ENCODE results near the gene FBXO17. TPM values are rescaled to one million over a fixed set of nuclear protein-coding genes. Genes with fewer than 3 reads are reported as not detected.
"Not testable (repeated sequence)": the region's sequence is repeated elsewhere in the genome, so short reads cannot be mapped to it uniquely, and the experiment has no call there.

FBXO17 gene
- total and polyA plus RNA-seq, 2 donors (not counting 1 experiment from before 2014, with no cell fraction given) = not detected

- no peaks in the 10 kb centered on the region for H3K9me3 Mint-ChIP-seq (ENCODE audit: insufficient read depth)
These were observed 33.6 kb downstream of the FBXO17 start for GRCh38 chr19:38941979-38942378.

GRCh38 chr19:38941466-38941865, 34.1 kb downstream of the FBXO17 start:
- H2AFZ ChIP-seq (ENCODE audit: insufficient read depth, low read depth, low read length, poor library complexity, severe bottlenecking); H3K27ac ChIP-seq (ENCODE audit: low read length in 2 of 2); H3K27me3 Mint-ChIP-seq; CTCF ChIA-PET; ATAC-seq (ENCODE audit: low read depth); H3K27ac Mint-ChIP-seq; intact Hi-C loops (cut with micrococcal nuclease); H3K9me3 Mint-ChIP-seq (ENCODE audit: insufficient read depth); H3K4me3 Mint-ChIP-seq; H3K79me2 ChIP-seq (ENCODE audit: control insufficient read depth, insufficient read depth, low read length); POLR2A ChIA-PET; H3K36me3 ChIP-seq (replicated peaks in 1 of 2; ENCODE audit: control extremely low read depth in 1 of 2, control insufficient read depth in 1 of 2, extremely low read depth in 1 of 2, insufficient read depth in 2 of 2, low read length in 1 of 2); H3K4me3 ChIP-seq (ENCODE audit: control extremely low read depth in 1 of 5, extremely low read depth in 1 of 5, insufficient read depth in 1 of 5, low read depth in 2 of 5, low read length in 4 of 5); H3K9me3 ChIP-seq (ENCODE audit: control extremely low read depth in 1 of 3, control insufficient read depth in 2 of 3, insufficient read depth in 1 of 3, low read length in 2 of 3); H3K9ac ChIP-seq (ENCODE audit: low read length); H4K20me1 ChIP-seq (ENCODE audit: control insufficient read depth, insufficient read depth, low read length, poor library complexity, severe bottlenecking); H3K4me2 ChIP-seq (replicated peaks; ENCODE audit: low read depth, low read length, poor library complexity, severe bottlenecking); H3K4me1 ChIP-seq (ENCODE audit: control insufficient read depth in 2 of 2, insufficient read depth in 2 of 2, low read length in 2 of 2); H3K4me1 Mint-ChIP-seq; DNase-seq; H3K27me3 ChIP-seq (replicated peaks in 1 of 4; ENCODE audit: control extremely low read depth in 1 of 4, control insufficient read depth in 3 of 4, insufficient read depth in 4 of 4, low read length in 3 of 4): not testable (repeated sequence)
- WGBS (ENCODE audit: insufficient coverage) = 67% methylated on average over 1 of the region's 5 CpGs

More at GRCh38 chr19:38941979-38942378, 33.6 kb downstream of the FBXO17 start:
- H3K4me3 Mint-ChIP-seq = no peak overlapping the region
- Histone ChIP-seq H2AFZ (ENCODE audit: insufficient read depth, low read depth, low read length, poor library complexity, severe bottlenecking) (no peak overlapping the region), H3K9ac (ENCODE audit: low read length) (no peak overlapping the region), H3K9me3 (ENCODE audit: control extremely low read depth in 1 of 3, control insufficient read depth in 2 of 3, insufficient read depth in 1 of 3, low read length in 2 of 3) (peaks cover 0 to 10% (median 0%) of the 10 kb centered on the region in 3 donors), H3K4me3 (ENCODE audit: control extremely low read depth in 1 of 5, extremely low read depth in 1 of 5, insufficient read depth in 1 of 5, low read depth in 2 of 5, low read length in 4 of 5) (no peak overlapping the region), H3K4me1 (ENCODE audit: control insufficient read depth in 2 of 2, insufficient read depth in 2 of 2, low read length in 2 of 2) (no peaks in the 10 kb centered on the region), H3K36me3 (replicated peaks in 1 of 2; ENCODE audit: control extremely low read depth in 1 of 2, control insufficient read depth in 1 of 2, extremely low read depth in 1 of 2, insufficient read depth in 2 of 2, low read length in 1 of 2) (no peaks in the 10 kb centered on the region), H3K27me3 (replicated peaks in 1 of 4; ENCODE audit: control extremely low read depth in 1 of 4, control insufficient read depth in 3 of 4, insufficient read depth in 4 of 4, low read length in 3 of 4) (no peaks in the 10 kb centered on the region), H3K27ac (ENCODE audit: low read length in 2 of 2) (no peak overlapping the region), H4K20me1 (ENCODE audit: control insufficient read depth, insufficient read depth, low read length, poor library complexity, severe bottlenecking) (no peaks in the 10 kb centered on the region), H3K79me2 (ENCODE audit: control insufficient read depth, insufficient read depth, low read length) (no peaks in the 10 kb centered on the region), H3K4me2 (replicated peaks; ENCODE audit: low read depth, low read length, poor library complexity, severe bottlenecking) (no peak overlapping the region)
- H3K4me1 Mint-ChIP-seq = no peaks in the 10 kb centered on the region
- intact Hi-C loops (cut with micrococcal nuclease) = no loop called here
- CTCF ChIA-PET = no interaction called here
- POLR2A ChIA-PET = no interaction called here
- peaks cover 8% of the 10 kb centered on the region for H3K27me3 Mint-ChIP-seq
- ATAC-seq (ENCODE audit: low read depth) (no peak), DNase-seq (no peak)
- no peak for TF ChIP-seq EZH2 (IDR thresholded peaks at IDR 0.05; ENCODE audit: borderline replicate concordance, insufficient read depth, low read depth, low read length, poor library complexity, severe bottlenecking)
- TF ChIP-seq, protein P1, sequence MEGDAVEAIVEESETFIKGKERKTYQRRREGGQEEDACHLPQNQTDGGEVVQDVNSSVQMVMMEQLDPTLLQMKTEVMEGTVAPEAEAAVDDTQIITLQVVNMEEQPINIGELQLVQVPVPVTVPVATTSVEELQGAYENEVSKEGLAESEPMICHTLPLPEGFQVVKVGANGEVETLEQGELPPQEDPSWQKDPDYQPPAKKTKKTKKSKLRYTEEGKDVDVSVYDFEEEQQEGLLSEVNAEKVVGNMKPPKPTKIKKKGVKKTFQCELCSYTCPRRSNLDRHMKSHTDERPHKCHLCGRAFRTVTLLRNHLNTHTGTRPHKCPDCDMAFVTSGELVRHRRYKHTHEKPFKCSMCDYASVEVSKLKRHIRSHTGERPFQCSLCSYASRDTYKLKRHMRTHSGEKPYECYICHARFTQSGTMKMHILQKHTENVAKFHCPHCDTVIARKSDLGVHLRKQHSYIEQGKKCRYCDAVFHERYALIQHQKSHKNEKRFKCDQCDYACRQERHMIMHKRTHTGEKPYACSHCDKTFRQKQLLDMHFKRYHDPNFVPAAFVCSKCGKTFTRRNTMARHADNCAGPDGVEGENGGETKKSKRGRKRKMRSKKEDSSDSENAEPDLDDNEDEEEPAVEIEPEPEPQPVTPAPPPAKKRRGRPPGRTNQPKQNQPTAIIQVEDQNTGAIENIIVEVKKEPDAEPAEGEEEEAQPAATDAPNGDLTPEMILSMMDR (IDR thresholded peaks at IDR 0.05) = no peak
- WGBS (ENCODE audit: insufficient coverage) = no CpG with 5 or more reads among the region's 2 CpGs
- no peak overlapping the region for H3K27ac Mint-ChIP-seq

Measured in B cell (primary cell).